ENCODE measurements around the gene GFY. TPM values are rescaled to one million over a fixed set of nuclear protein-coding genes. Genes with fewer than 3 reads are reported as not detected.

GFY gene
- polyA plus RNA-seq, 3 donors: not detected

DNA sequence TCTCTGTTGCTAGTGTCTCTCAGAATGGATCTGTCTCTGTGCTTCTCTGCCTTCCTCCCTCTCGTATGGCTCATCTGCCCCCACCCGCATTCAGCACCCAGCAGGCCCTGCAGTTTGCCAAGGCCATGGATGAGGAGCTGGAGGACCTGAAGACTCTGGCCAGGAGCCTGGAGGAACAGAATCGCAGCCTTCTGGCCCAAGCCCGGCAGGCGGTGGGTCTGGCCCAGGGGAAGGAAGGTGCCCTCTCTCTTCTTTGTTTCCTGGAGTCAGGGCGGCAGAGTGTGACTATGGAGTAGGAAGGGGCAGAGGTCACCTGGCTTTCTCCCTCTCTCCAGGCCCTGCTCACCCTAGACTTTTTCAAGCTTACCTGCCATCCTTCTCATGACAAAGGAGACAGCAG is 26.3 kb upstream of the GFY start:
- Histone ChIP-seq H3K4me3 (replicated peaks in 1 of 3; ENCODE audit: low read depth in 2 of 3, low read length in 3 of 3) (no peak overlapping the region), H3K36me3 (replicated peaks in 1 of 2; ENCODE audit: control insufficient read depth in 1 of 2, insufficient read depth in 2 of 2, low read length in 2 of 2) (no peaks in the 10 kb centered on the region), H3K9me3 (replicated peaks in 1 of 2; ENCODE audit: control insufficient read depth in 1 of 2, insufficient read depth in 1 of 2, low read length in 2 of 2) (no peaks in the 10 kb centered on the region), H3K27me3 (ENCODE audit: control insufficient read depth in 2 of 2, insufficient read depth in 2 of 2, low read length in 2 of 2) (no peaks in the 10 kb centered on the region), H3K4me2 (replicated peaks; ENCODE audit: extremely low read depth, low read length, poor library complexity, severe bottlenecking) (no peak overlapping the region), H3K9ac (ENCODE audit: insufficient read depth, low read length, poor library complexity, severe bottlenecking) (no peak overlapping the region), H3K79me2 (ENCODE audit: insufficient read depth, low read length) (no peaks in the 10 kb centered on the region), H4K20me1 (ENCODE audit: insufficient read depth, low read length) (no peaks in the 10 kb centered on the region), H3K4me1 (ENCODE audit: control insufficient read depth in 1 of 2, insufficient read depth in 2 of 2, low read length in 2 of 2) (no peaks in the 10 kb centered on the region), H2AFZ (ENCODE audit: insufficient read depth, low read depth, low read length, poor library complexity, severe bottlenecking) (no peak overlapping the region), H3K27ac (ENCODE audit: low read depth in 1 of 2, low read length in 2 of 2) (no peak overlapping the region)
- Mint-ChIP-seq H3K27me3 (ENCODE audit: low read depth in 3 of 3) (peaks cover 4 to 7% (median 5%) of the 10 kb centered on the region in 3 donors), H3K36me3 (no peaks in the 10 kb centered on the region), H3K4me3 (no peak overlapping the region), H3K27ac (no peak overlapping the region), H3K9me3 (peaks cover 0 to 1% (median 0%) of the 10 kb centered on the region in 7 donors), H3K4me1 (peaks cover 7% of the 10 kb centered on the region)
- TF ChIP-seq, protein P1, sequence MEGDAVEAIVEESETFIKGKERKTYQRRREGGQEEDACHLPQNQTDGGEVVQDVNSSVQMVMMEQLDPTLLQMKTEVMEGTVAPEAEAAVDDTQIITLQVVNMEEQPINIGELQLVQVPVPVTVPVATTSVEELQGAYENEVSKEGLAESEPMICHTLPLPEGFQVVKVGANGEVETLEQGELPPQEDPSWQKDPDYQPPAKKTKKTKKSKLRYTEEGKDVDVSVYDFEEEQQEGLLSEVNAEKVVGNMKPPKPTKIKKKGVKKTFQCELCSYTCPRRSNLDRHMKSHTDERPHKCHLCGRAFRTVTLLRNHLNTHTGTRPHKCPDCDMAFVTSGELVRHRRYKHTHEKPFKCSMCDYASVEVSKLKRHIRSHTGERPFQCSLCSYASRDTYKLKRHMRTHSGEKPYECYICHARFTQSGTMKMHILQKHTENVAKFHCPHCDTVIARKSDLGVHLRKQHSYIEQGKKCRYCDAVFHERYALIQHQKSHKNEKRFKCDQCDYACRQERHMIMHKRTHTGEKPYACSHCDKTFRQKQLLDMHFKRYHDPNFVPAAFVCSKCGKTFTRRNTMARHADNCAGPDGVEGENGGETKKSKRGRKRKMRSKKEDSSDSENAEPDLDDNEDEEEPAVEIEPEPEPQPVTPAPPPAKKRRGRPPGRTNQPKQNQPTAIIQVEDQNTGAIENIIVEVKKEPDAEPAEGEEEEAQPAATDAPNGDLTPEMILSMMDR (IDR thresholded peaks at IDR 0.05): no peak
- DNase-seq: no peak
- WGBS (ENCODE audit: insufficient coverage): 96% methylated on average over 5 of the region's 6 CpGs
- intact Hi-C loops (cut with micrococcal nuclease): no loop called here

DNA sequence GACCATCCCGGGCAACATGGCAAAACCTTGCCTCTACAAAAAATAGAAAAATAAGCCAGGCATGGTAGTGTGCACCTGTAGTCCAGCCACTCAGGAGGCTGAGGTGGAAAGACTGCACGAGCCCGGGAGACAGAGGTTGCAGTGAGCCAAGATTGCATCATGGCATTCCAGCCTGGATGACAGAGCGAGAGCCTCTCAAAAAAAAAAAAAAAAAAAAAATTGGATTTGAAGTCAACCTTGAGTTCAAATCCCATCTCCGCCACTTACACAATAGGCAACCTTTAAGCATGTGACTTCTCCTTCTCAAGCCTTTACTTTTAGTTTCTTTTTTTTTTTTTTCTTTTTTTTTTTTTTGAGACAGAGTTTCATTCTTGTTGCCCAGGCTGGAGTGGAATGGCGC is 25.2 kb upstream of the GFY start:
- Mint-ChIP-seq H3K36me3 (no peaks in the 10 kb centered on the region), H3K4me1 (peaks cover 7% of the 10 kb centered on the region), H3K4me3 (no peak overlapping the region), H3K27me3 (ENCODE audit: low read depth in 3 of 3) (peaks cover 2 to 4% (median 4%) of the 10 kb centered on the region in 3 donors), H3K9me3 (peaks cover 0 to 1% (median 0%) of the 10 kb centered on the region in 7 donors), H3K27ac (no peak overlapping the region)
- no peak overlapping the region for H3K9ac ChIP-seq (ENCODE audit: insufficient read depth, low read length, poor library complexity, severe bottlenecking)
- H3K4me3 ChIP-seq (replicated peaks in 1 of 3; ENCODE audit: low read depth in 2 of 3, low read length in 3 of 3): no peak overlapping the region
- H2AFZ ChIP-seq (ENCODE audit: insufficient read depth, low read depth, low read length, poor library complexity, severe bottlenecking): no peak overlapping the region
- no peaks in the 10 kb centered on the region for H3K36me3 ChIP-seq (replicated peaks in 1 of 2; ENCODE audit: control insufficient read depth in 1 of 2, insufficient read depth in 2 of 2, low read length in 2 of 2)
- H3K4me2 ChIP-seq (replicated peaks; ENCODE audit: extremely low read depth, low read length, poor library complexity, severe bottlenecking): no peak overlapping the region
- H3K79me2 ChIP-seq (ENCODE audit: insufficient read depth, low read length): no peaks in the 10 kb centered on the region
- TF ChIP-seq, protein P1 (IDR thresholded peaks at IDR 0.05): no peak
- no peaks in the 10 kb centered on the region for H3K4me1 ChIP-seq (ENCODE audit: control insufficient read depth in 1 of 2, insufficient read depth in 2 of 2, low read length in 2 of 2)
- DNase-seq: no peak
- H3K27ac ChIP-seq (ENCODE audit: low read depth in 1 of 2, low read length in 2 of 2): no peak overlapping the region
- WGBS (ENCODE audit: insufficient coverage): 93% methylated on average over 2 of the region's 6 CpGs
- intact Hi-C loops (cut with micrococcal nuclease): no loop called here
- H3K27me3 ChIP-seq (ENCODE audit: control insufficient read depth in 2 of 2, insufficient read depth in 2 of 2, low read length in 2 of 2): no peaks in the 10 kb centered on the region
- H3K9me3 ChIP-seq (replicated peaks in 1 of 2; ENCODE audit: control insufficient read depth in 1 of 2, insufficient read depth in 1 of 2, low read length in 2 of 2): no peaks in the 10 kb centered on the region
- no peaks in the 10 kb centered on the region for H4K20me1 ChIP-seq (ENCODE audit: insufficient read depth, low read length)

Data from CD14-positive monocyte (primary cell).